Smooth muscle cell (in vitro differentiated cells): ENCODE results near the gene SEC61A1. TPM values are rescaled to one million over a fixed set of nuclear protein-coding genes. Genes with fewer than 3 reads are reported as not detected.

Experiments used
- DNase-seq: peaks from one replicate; lab custom pipeline; 2025; ENCODE audit not compliant: unreplicated experiment; lab: John Stamatoyannopoulos, UW
- H2AFZ ChIP-seq: fragments of 200-600 bp; sonication (generic); 2 replicates; pipeline ENCODE4 v1.6.0; 2016; ENCODE audit warnings: antibody characterized with exemption, low read depth, mild to moderate bottlenecking
- H3F3A ChIP-seq: fragments of 200-600 bp; sonication (generic); 2 replicates; pipeline ENCODE4 v1.6.0; 2017; ENCODE audit warnings: antibody characterized with exemption, low read depth
- H3K27ac ChIP-seq: fragments of 200-600 bp; sonication (generic); 2 replicates; pipeline ENCODE4 v1.5.1; 2016; ENCODE audit warnings: low read depth, mild to moderate bottlenecking
- H3K27me3 ChIP-seq: fragments of 200-600 bp; sonication (generic); 2 replicates; pipeline ENCODE4 v1.6.1; 2016; ENCODE audit warnings: low read depth, mild to moderate bottlenecking
- H3K36me3 ChIP-seq: fragments of 200-600 bp; sonication (generic); 2 replicates; pipeline ENCODE4 v1.5.1; 2016; ENCODE audit warnings: low read depth
- H3K4me1 ChIP-seq: fragments of 200-600 bp; sonication (generic); 2 replicates; pipeline ENCODE4 v1.5.1; 2016; ENCODE audit warnings: low read depth
- H3K4me2 ChIP-seq: fragments of 200-600 bp; sonication (generic); 2 replicates; pipeline ENCODE4 v1.6.0; 2016; ENCODE audit warnings: mild to moderate bottlenecking
- H3K4me3 ChIP-seq: fragments of 200-600 bp; sonication (generic); 2 replicates; pipeline ENCODE4 v1.5.1; 2016; ENCODE audit warnings: mild to moderate bottlenecking
- H3K79me2 ChIP-seq: fragments of 200-600 bp; sonication (generic); 2 replicates; pipeline ENCODE4 v1.6.0; 2016; ENCODE audit warnings: low read depth, mild to moderate bottlenecking
- H3K9ac ChIP-seq: fragments of 200-600 bp; sonication (generic); 2 replicates; pipeline ENCODE4 v1.6.0; 2016; ENCODE audit warnings: low read depth
- H3K9me3 ChIP-seq: fragments of 200-600 bp; sonication (generic); replicated peaks from 2 replicates; pipeline ENCODE4 v1.5.1; 2016; ENCODE audit warnings: low read depth
- H4K20me1 ChIP-seq: fragments of 200-600 bp; sonication (generic); 2 replicates; pipeline ENCODE4 v1.6.0; 2016; ENCODE audit warnings: low read depth
- CTCF ChIP-seq: fragments of 200-600 bp; sonication (generic); IDR thresholded peaks from 2 replicates; pipeline ENCODE4 v1.5.1; 2017; ENCODE audit warnings: borderline replicate concordance, mild to moderate bottlenecking, antibody characterized with exemption; ENCODE audit not compliant: insufficient read depth, poor library complexity, severe bottlenecking
- WGBS: methylation state at CpG from one replicate; pipeline ENCODE4 v1.1.7; 2016; ENCODE audit warnings: low lambda C conversion rate; 5-methylcytosine and 5-hydroxymethylcytosine counted together
- polyA plus RNA-seq: library from polyadenylated mRNA; unstranded; fragments of >200 nt; fragmentation: Nextera tagmentation; extraction: Ambion mirVana; gene quantifications from 2 replicates; pipeline ENCODE4 v1.2.1, GENCODE V29; 2016
- total RNA-seq: library from RNA; depleted of rRNA; stranded (reverse); fragments of >200 nt; gene quantifications from 2 replicates; pipeline ENCODE4 v1.2.3, GENCODE V29; 2014

The SEC61A1 gene
- total and polyA plus RNA-seq, 2 experiments from 2014 or later, result 324 to 392 TPM

- H2AFZ ChIP-seq, result no peak overlapping the region
These were observed 16.0 kb downstream of the SEC61A1 start for GRCh38 chr3:128068156-128068620.

GRCh38 chr3:128069271-128069670, 17.0 kb downstream of the SEC61A1 start:
- no peak for DNase-seq
- peaks cover 69% of the 10 kb centered on the region for H3F3A ChIP-seq
- TF ChIP-seq CTCF, result no peak
- H2AFZ ChIP-seq, result no peak overlapping the region
- no peaks in the 10 kb centered on the region for H3K27me3 ChIP-seq
- 97% methylated on average over 15 of the region's 15 CpGs for WGBS
- H3K9me3 ChIP-seq, result no peaks in the 10 kb centered on the region
- H3K4me2 ChIP-seq, result no peak overlapping the region
- H3K36me3 ChIP-seq, result peaks cover 17% of the 10 kb centered on the region
- no peak overlapping the region for H3K9ac ChIP-seq
- peaks cover 15% of the 10 kb centered on the region for H3K79me2 ChIP-seq
- peaks cover 100% of the 10 kb centered on the region for H4K20me1 ChIP-seq
- H3K27ac ChIP-seq, result no peak overlapping the region
- H3K4me1 ChIP-seq, result no peaks in the 10 kb centered on the region
- H3K4me3 ChIP-seq, result no peak overlapping the region

More at GRCh38 chr3:128068156-128068620, 16.0 kb downstream of the SEC61A1 start:
- 88% methylated on average over 8 of the region's 8 CpGs for WGBS
- peaks cover 100% of the 10 kb centered on the region for H4K20me1 ChIP-seq
- no peaks in the 10 kb centered on the region for H3K27me3 ChIP-seq
- H3F3A ChIP-seq, result peaks cover 65% of the 10 kb centered on the region
- no peak overlapping the region for H3K4me3 ChIP-seq
- H3K4me1 ChIP-seq, result no peaks in the 10 kb centered on the region
- H3K27ac ChIP-seq, result peak overlapping the region; percentile 24
- no peaks in the 10 kb centered on the region for H3K9me3 ChIP-seq
- peak; percentile 55 for TF ChIP-seq CTCF
- H3K36me3 ChIP-seq, result peaks cover 24% of the 10 kb centered on the region
- no peak overlapping the region for H3K4me2 ChIP-seq
- no peak overlapping the region for H3K9ac ChIP-seq
- peaks cover 15% of the 10 kb centered on the region for H3K79me2 ChIP-seq
- DNase-seq, result no peak

DNA sequence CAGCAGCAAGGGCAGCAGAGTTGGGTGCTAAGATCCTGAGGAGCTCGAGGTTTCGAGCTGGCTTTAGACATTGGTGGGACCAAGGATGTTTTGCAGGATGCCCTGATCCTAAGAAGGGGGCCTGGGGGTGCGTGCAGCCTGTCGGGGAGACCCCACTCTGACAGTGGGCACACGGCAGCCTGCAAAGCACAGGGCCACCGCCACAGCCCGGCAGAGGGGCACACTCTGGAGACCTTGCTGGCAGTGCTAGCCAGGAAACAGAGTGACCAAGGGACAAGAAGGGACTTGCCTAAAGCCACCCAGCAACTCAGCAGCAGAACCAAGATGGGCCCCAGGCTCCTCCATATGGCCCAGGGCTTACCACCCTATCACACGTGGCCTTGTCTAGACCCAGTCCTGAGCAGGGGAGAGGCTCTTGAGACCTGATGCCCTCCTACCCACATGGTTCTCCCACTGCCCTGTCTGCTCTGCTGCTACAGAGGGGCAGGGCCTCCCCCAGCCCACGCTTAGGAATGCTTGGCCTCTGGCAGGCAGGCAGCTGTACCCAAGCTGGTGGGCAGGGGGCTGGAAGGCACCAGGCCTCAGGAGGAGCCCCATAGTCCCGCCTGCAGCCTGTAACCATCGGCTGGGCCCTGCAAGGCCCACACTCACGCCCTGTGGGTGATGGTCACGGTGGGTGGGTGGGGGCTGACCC, 18.8 kb downstream of the SEC61A1 start:
- Histone ChIP-seq H3K9ac (no peak overlapping the region), H3K36me3 (peaks cover 7% of the 10 kb centered on the region), H3K4me1 (peaks cover 3% of the 10 kb centered on the region), H3K4me2 (no peak overlapping the region), H3F3A (peaks cover 65% of the 10 kb centered on the region), H3K79me2 (peaks cover 12% of the 10 kb centered on the region), H3K27ac (peak overlapping the region; percentile 7), H3K27me3 (no peaks in the 10 kb centered on the region), H3K4me3 (no peak overlapping the region), H2AFZ (no peak overlapping the region), H3K9me3 (no peaks in the 10 kb centered on the region), H4K20me1 (peaks cover 97% of the 10 kb centered on the region)
- DNase-seq, result no peak
- WGBS, result 93% methylated on average over 13 of the region's 13 CpGs
- no peak for TF ChIP-seq CTCF
